DMS 273 treated with DMSO at 0.1 percent for 48 hours (cell line): ENCODE results near the gene ORAI3.
A peak's percentile ranks its signal among the peaks of the same experiment; 100 is the strongest.

Experiments used
- DNase-seq: peaks from one replicate; lab custom pipeline; 2025; lab: John Stamatoyannopoulos, UW

ORAI3 gene

DNA sequence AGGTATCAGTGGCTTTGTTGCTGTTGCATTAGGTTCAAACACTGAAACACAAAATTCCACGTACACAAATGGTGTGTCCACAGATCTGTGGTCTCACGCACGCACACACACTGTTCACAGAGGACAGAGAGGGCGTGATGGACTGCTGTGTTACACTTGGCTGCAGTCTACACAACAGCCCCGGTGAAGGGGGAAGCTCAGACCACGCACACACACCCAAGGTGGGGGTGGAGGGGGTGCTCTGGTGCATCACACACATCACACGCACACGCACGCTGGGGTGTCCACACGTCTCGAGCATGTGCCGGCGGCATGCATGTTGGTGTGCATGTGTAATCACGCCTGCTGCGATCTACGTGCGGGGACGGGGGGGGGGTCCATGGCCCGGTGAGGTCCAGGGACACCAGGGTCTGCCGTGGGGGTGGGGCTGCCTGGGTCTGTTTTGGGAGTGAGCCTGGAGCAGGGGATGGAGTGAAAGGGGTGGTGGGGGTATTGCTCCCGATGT lies 43.5 kb downstream of the ORAI3 start:
- no peak for DNase-seq

DNA sequence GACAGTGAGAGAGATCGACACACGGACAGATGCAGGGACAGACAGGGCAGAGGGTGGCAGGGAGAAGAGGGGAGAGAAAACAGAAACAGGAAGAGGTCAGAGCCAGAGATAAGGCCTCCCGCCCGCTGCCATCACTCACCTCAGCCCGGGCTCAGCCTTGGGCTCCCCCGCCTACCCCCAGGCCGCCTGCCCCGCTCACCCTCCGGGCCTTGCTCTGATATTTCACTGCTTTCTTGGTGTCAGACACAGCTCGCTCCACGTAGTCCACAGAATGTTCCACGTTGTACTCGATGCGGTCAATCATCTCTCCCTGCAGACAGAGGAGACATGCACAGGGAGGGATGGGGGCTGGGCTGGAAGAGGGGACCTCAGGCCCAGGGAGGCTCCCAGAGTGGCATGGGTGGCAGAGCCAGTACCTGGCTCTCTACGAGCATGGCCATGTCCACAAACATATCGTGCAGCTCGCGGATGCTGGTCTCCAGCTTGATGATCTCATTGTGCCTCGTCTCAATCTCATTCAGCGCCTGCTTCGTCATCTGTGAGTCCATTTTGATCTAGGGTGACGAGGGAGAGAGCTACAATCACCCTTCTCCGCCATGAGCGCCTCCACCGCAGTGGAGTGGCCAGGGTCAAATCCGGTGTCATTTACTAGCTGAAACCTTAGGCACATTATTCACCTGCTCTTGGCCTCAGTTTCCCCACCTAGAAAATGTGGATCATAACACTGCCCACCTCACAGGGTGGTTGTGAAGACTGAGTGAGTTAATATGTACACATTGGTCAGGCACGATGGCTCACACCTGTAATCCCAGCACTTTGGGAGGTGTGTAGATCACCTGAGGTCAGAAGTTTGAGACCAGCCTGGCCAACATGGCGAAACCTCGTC lies 44.3 kb downstream of the ORAI3 start:
- no peak for DNase-seq

DNA sequence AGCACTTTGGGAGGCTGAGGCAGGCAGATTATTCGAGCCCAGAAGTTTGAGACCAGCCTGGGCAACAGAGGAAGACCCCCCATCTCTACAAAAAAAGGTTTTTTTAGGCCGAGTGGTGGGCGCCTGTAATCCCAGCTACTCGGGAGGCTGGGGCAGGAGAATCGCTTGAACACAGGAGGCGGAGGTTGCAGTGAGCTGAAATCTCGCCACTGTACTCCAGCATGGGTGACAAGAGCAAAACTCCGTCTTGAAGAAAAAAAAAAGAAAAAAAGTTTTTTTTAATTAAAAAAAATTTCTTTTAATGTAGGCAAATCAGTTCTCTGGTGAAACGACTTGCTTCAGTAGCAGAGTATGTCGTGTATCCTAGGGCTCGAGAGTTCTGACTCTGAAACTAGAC lies 47.1 kb downstream of the ORAI3 start:
- DNase-seq = no peak

DNA sequence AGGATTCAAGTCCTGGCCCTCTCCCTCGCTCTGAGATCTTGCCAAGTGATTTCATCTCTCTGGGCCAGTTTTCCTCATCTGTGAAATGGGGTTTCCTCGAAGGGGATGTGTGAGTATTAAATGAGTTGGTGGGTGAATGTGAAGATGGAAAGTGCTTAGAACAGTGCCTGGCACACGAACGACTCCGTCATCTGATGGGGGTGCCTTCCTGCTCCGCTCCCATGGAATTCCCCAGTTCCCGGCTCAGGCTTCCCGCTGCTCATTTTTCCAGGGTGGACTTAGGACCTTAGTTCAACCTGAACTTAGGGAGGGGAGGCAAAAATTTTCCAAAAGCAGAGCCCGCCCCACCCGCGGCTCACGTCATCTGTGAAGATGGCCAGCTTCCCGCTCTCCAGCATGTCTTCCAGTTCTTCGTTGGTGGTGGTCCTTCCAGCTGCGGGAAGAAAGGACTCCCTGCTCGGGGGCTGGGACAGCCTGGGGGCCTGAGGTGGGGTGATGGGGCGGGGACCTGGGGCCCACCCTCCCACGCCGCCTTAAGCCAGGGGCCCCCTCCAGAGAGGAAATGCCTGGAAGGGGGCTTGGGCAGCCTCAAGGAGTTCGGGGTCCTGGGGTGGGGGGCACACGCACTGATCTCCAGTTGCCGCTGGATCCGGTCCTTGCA lies 47.6 kb downstream of the ORAI3 start:
- no peak for DNase-seq

DNA sequence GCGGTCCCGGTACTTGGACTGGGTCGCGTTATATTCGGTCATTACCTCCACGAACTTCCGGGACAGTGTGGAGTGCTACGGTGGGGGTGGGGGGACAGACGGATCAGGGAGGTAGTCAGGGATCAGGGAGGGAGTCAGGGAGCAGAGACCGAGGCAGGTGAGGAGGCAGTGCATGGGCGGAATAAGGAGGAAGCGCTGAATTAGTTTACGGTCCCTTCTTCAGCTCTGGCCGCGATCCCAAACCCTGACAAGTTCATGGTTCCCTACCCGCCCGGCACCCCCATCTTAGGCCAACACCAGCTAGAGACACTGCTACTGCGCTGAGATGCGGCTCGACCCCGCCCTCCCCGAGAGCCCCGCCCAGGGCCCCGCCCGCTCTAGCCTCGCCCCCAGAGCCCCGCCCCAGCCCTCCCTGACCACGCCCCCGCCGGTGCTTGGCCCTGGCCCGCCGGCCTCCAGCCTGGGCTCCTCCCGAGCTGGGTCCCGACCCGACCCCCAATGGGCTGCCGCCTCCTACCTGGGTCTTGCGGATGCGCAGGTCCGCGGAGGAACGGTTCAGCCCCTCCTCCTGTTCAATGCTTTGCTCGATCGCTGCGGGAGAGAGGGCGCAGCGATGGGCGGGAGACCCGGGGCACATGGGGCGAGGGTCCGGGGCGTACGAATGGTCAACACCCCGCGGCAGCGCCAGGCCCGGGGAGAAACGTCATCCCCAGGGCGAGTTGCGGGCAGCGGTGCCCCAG lies 48.3 kb downstream of the ORAI3 start:
- no peak for DNase-seq

DNA sequence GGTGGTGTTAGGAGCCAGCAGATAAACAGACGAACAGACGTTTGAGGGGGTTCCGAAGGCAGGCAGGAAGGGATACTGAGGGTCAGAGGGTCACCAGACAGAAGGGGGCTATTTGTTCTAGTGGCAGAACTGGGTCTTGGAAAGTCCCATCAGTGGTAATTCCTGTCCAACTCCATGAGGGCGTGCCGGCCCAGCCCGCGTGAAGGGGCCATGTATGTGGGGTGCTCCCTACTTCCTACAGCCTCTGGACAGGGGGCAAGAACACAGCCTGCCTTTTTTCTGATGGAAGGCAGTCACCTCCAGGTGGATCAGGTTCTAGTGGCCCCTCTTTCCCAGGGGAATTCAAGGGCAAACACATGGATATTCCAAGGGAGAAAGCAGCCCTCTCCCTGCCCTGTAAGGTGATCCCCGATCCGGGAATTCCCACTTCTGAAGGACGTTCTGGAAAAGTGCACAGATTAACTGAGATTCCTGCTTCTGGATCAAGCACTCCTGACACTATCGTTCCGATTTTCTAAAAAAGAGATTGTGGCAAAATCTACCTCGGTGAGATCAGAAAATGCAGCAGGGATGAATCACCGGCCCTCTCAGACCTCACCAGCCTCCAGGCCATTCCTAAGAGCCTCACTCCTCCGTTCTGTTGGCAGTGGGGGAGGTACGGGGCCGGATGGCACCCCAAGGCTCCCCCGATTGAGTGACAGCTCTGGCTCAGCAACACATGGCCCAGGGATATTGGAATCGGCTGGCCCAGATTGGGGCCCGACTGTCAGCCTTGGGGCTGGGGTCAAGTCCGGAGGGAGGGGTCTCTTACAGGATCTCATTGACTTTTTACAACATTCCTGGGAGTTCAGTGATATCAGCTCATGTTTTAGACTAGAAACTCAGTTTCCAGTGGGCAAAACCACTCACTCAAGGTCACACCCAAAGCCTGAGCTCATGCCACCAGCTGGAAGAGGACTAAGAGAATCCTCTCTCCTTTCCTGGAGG lies 49.1 kb downstream of the ORAI3 start:
- DNase-seq = no peak

DNA sequence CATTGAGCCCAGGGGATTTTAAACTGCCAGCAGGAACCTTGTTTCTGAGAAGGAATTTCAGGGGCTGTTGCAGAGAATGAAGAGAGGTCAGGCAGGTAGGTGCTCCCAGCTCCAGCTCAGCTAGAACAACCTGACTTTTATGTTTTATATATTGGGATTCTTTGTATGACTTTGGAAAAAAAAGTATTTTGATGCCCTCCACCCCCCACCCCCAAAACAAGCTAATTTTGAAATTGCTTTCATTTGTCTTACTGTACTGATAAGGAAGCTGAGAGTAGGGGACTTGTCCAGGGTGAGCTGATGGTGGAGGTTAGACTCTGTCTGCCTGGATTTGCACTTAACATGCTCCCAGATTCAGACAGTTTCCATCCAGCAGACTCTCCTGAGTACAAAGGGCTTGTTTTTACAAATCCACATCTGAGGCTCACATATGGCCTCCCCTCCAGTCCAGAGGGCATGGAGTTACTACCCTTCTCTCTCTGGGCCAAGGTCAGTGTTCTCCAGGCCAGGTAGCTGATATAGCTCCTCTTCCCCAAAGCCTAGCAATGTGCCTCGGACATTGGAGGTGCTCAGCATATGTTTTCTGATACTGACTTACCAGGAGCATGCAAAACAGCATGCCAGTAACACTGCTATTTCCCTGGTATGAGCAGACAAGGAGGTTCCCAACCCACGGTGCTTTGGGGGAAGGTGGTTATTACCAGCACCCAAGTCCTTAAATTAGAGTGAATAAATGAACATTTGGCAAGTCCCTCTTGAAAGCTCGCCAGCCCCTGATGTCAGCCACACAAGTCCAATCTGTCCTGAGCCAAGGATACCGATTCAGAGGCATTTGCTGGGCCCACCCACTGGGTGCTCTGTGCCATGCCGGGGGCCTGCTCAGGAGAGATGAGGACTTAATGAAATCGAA lies 50.2 kb downstream of the ORAI3 start:
- peak; percentile 28 for DNase-seq

DNA sequence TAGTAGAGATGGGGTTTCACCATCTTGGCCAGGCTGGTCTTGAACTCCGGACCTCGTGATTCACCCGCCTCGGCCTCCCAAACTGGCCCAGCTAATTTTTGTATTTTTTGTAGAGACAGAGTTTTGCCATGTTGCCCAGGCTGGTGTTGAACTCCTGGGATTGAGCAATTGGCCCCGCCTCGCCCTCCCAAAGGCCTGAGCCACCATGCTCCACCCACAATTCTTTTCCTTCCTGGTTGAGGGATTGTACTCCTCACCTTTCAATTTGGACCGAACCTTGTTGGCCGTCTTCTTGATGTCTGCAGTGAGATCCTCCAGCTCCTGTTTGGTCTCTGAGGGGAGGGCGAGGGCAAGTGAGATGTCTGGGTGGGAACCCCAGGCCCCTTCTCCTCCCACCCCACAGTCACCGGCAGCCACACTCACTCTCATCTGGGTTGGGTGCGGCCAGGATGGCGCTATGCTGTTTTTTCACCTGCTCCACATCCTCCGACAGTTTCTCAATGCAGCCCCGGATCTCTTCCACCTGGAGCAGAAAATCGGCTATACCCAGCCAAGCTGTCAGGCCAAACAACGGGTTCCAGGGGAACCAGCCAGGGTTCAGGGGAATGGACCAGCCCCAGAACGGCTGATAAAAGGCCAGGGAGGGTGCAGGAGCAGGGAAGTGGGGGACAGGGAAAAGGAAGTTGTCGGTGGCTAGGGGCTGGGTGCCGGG lies 52.0 kb downstream of the ORAI3 start:
- no peak for DNase-seq

DNA sequence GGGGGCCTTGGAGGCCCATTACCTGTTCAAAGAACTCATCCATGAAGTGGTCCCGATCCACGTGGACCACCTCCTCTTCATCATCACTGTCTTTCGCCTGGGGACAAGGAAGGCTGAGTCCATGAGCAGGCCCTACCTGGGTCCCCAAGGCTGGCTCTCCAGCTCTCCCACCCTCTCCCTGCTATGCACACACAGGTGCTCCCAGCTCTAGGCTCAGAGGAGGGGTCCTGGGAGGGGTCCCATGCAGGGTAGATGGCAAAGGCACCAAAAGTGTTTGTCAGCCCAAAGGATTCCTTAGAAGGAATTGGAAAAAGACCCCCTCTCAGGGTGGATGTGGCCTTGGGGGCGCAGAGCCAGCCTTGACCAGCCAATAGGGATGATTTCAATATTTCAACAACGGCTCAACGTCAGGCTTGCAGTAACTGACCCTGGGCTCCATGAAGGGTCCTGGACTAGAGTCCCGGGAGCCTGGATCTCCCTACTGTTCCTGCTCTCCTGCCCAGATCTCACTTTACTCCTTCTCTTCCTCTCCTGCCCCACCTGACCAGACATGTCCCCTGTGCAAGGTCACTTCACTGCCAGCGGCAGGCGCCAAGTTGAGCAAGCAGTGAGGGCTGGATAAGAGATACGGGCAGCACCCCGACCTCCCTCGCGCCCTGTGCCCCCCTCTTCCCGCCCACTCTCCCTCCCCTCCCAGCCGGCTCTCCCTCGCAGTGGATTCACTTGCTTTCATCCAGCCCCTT lies 52.8 kb downstream of the ORAI3 start:
- no peak for DNase-seq

DNA sequence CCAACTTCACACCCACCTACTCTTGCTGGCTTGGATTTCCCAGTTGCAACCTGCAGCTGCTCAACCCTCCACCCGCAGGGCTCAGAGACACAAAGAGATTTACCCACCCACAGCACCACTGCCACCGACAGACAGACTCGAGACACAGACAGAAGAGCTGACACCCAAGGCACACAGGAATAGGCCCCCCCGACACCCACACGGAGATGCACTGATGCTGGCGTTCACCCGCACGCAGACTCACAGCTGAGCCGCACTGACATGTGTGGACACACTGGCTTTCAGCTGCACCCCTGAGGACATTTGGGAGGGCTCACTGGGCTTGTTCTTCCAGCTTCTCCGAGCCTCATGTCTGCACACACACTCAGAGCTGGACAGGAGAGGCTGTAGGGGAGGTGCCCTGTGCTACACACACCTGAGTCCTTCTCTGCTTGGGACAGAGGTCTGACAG lies 53.4 kb downstream of the ORAI3 start:
- no peak for DNase-seq

DNA sequence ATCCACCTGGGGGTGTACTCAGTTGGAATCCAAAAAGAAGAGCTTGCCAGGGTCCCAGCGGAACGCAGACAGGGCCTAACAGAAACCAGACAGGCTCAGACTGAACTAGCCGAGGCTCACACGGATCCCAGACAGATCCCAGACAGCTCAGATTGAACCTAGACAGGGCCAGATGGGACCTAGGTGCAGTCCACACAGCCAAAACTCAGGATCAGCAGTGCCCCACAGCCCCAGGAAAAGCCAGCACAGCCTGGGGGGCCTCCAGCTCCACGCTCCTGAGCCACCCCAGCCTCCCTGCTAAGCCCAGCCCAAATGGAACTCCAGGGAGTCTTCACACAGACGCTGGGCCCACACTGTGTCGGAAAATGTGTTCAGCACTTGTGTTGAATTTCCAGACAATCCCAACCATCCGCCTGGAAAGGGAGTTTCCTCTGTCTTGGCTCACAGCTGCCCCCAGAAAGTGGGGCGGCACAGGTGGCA lies 54.0 kb downstream of the ORAI3 start:
- no peak for DNase-seq

DNA sequence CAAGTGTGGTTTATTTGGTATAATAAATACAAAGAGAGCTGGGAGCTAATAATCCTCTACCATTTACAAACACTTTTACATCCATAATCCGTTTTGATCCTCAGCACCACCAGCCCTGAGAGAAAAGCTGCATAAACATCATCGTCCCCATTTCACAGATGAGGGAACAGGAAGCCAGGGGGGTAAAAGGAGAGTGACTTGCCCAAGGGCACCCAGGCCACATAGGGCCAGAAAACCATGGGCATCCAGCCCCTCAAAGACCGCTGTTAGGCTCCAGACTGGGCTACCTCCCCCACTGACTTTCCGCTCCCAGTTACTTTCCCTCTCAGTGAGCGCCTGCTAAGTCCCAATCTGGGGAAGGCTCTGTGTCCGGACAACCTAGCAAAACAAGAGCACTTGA lies 54.9 kb downstream of the ORAI3 start:
- DNase-seq = no peak
